KMS-11 (cell line): ENCODE results near the gene CRACR2A.

ENCODE experiments used
- H2AFZ ChIP-seq: fragments of 200-600 bp; sonication (generic); 2 replicates; pipeline ENCODE4 v1.6.1; 2016; ENCODE audit warnings: antibody characterized with exemption, mixed run types, low read depth
- H3K27ac ChIP-seq: fragments of 200-600 bp; sonication (generic); 2 replicates; pipeline ENCODE4 v1.6.1; 2016; ENCODE audit warnings: mild to moderate bottlenecking, mixed run types
- H3K27me3 ChIP-seq: fragments of 200-600 bp; sonication (generic); 2 replicates; pipeline ENCODE4 v1.6.1; 2017; ENCODE audit warnings: mild to moderate bottlenecking, low read depth, mixed run types, moderate library complexity; ENCODE audit not compliant: insufficient read depth
- H3K36me3 ChIP-seq: fragments of 200-600 bp; sonication (generic); 2 replicates; pipeline ENCODE4 v1.6.1; 2017; ENCODE audit warnings: mild to moderate bottlenecking, mixed run types; ENCODE audit not compliant: insufficient read depth
- H3K4me1 ChIP-seq: fragments of 200-600 bp; sonication (generic); 2 replicates; pipeline ENCODE4 v1.6.1; 2016; ENCODE audit warnings: mild to moderate bottlenecking, low read depth, mixed run types; ENCODE audit not compliant: poor library complexity, severe bottlenecking
- H3K4me2 ChIP-seq: fragments of 200-600 bp; sonication (generic); 2 replicates; pipeline ENCODE4 v1.7.0; 2016; ENCODE audit warnings: mild to moderate bottlenecking, mixed run types
- H3K4me3 ChIP-seq: fragments of 200-600 bp; sonication (generic); IDR thresholded peaks from 2 replicates; pipeline ENCODE4 v1.6.1; 2017; ENCODE audit warnings: low read depth, low read length, mixed read lengths; ENCODE audit not compliant: insufficient read depth
- H3K79me2 ChIP-seq: fragments of 200-600 bp; sonication (generic); 2 replicates; pipeline ENCODE4 v1.6.1; 2016; ENCODE audit warnings: low read depth, mixed run types; ENCODE audit not compliant: insufficient read depth
- H3K9ac ChIP-seq: fragments of 200-600 bp; sonication (generic); 2 replicates; pipeline ENCODE4 v1.6.1; 2016; ENCODE audit warnings: mild to moderate bottlenecking, mixed run types
- H4K20me1 ChIP-seq: fragments of 200-600 bp; sonication (generic); 2 replicates; pipeline ENCODE4 v1.6.1; 2016; ENCODE audit warnings: mild to moderate bottlenecking, mixed run types; ENCODE audit not compliant: insufficient read depth
- CTCF ChIP-seq: fragments of 200-600 bp; sonication (generic); conservative IDR thresholded peaks from 2 replicates; pipeline ENCODE4 v1.6.1; 2017; ENCODE audit warnings: low read depth, mild to moderate bottlenecking, antibody characterized with exemption, low read length, moderate library complexity, mixed read lengths

The CRACR2A gene

GRCh38 chr12:3629057-3629830 lies 123.7 kb downstream of the CRACR2A start:
- H3K9ac ChIP-seq: no peak overlapping the region

GRCh38 chr12:3628629-3629028 lies 124.3 kb downstream of the CRACR2A start:
- Histone ChIP-seq H3K9ac (no peak overlapping the region), H3K79me2 (no peaks in the 10 kb centered on the region), H3K4me1 (no peaks in the 10 kb centered on the region), H3K27ac (no peak overlapping the region), H3K27me3 (no peaks in the 10 kb centered on the region), H3K4me2 (no peak overlapping the region), H2AFZ (no peak overlapping the region), H3K4me3 (no peak overlapping the region), H3K36me3 (no peaks in the 10 kb centered on the region), H4K20me1 (no peaks in the 10 kb centered on the region)
- TF ChIP-seq CTCF: no peak

More at GRCh38 chr12:3629057-3629830, 123.7 kb downstream of the CRACR2A start:
- Histone ChIP-seq H3K79me2 (no peaks in the 10 kb centered on the region), H4K20me1 (no peaks in the 10 kb centered on the region), H3K27ac (no peak overlapping the region), H3K4me2 (no peak overlapping the region), H3K36me3 (no peaks in the 10 kb centered on the region), H3K4me1 (no peaks in the 10 kb centered on the region), H3K27me3 (no peaks in the 10 kb centered on the region), H2AFZ (no peak overlapping the region), H3K4me3 (no peak overlapping the region)
- TF ChIP-seq CTCF: no peak

- Histone ChIP-seq H3K27me3 (no peaks in the 10 kb centered on the region), H2AFZ (no peak overlapping the region), H3K4me3 (no peak overlapping the region), H3K27ac (no peak overlapping the region), H3K4me2 (no peak overlapping the region), H3K36me3 (no peaks in the 10 kb centered on the region), H4K20me1 (no peaks in the 10 kb centered on the region), H3K4me1 (no peaks in the 10 kb centered on the region), H3K79me2 (no peaks in the 10 kb centered on the region), H3K9ac (no peak overlapping the region)
- TF ChIP-seq CTCF: no peak
Measured at GRCh38 chr12:3627336-3627735, 125.6 kb downstream of the CRACR2A start.

- Histone ChIP-seq H3K9ac (no peak overlapping the region), H3K79me2 (no peaks in the 10 kb centered on the region), H4K20me1 (no peaks in the 10 kb centered on the region), H2AFZ (no peak overlapping the region), H3K4me2 (no peak overlapping the region), H3K4me3 (no peak overlapping the region), H3K27ac (no peak overlapping the region), H3K4me1 (no peaks in the 10 kb centered on the region), H3K36me3 (no peaks in the 10 kb centered on the region), H3K27me3 (no peaks in the 10 kb centered on the region)
- no peak for TF ChIP-seq CTCF
Measured at GRCh38 chr12:3624273-3624672, 128.6 kb downstream of the CRACR2A start.
